Prostate gland (tissue), 2 donors: ENCODE data around the gene FN3K.

Experiments
- CTCF ChIP-seq, 4 experiments: fragments of 200-600 bp in 2 of 4; fragments of 450-650 bp in 2 of 4; sonication (generic) in 2 of 4; IDR thresholded peaks; 1 replicate in 3 of 4; 2 replicates in 1 of 4; pipeline ENCODE4 v1.5.1; 2016 to 2019; ENCODE audit warnings: antibody characterized with exemption in 4 of 4, mild to moderate bottlenecking in 2 of 4, moderate library complexity in 2 of 4
- POLR2AphosphoS5 ChIP-seq: sonication (generic); formaldehyde crosslinking; IDR thresholded peaks from one replicate; pipeline ENCODE4 v1.6.1; 2017; ENCODE audit warnings: antibody characterized with exemption

GRCh38 chr17:82697808-82698064 lies 37.7 kb upstream of the FN3K start:
- TF ChIP-seq POLR2AphosphoS5: no peak
- no peak for TF ChIP-seq CTCF (IDR thresholded peaks at IDR 0.05)
